HG03196 (cell line): ENCODE data around the gene PM20D1.

Experiments used
- ATAC-seq: cut with Tn5 transposase; IDR thresholded peaks from one replicate; pipeline ENCODE4 v1.9.1; 2021; ENCODE audit not compliant: unreplicated experiment

PM20D1 gene

GRCh38 chr1:205780335-205780734, 69.6 kb downstream of the PM20D1 start:
- no peak for ATAC-seq
